Mesodermal cell (in vitro differentiated cells): ENCODE results near the gene SRMS.

Source experiments
- H3K27ac ChIP-seq: 2 replicates; pipeline ENCODE4 v1.7.0; 2013; ENCODE audit warnings: mild to moderate bottlenecking, low read depth, low read length, moderate library complexity; ENCODE audit not compliant: severe bottlenecking
- H3K36me3 ChIP-seq: 2 replicates; pipeline ENCODE4 v1.7.1; 2013; ENCODE audit warnings: mild to moderate bottlenecking, low read length, moderate library complexity; ENCODE audit not compliant: control insufficient read depth, insufficient read depth
- H3K4me1 ChIP-seq: one replicate; pipeline ENCODE4 v1.7.1; 2013; ENCODE audit warnings: mild to moderate bottlenecking, low read length; ENCODE audit not compliant: insufficient read depth, control insufficient read depth, poor library complexity, severe bottlenecking
- H3K4me3 ChIP-seq: 2 replicates; pipeline ENCODE4 v1.7.0; 2013; ENCODE audit warnings: low read length, control low read depth, mild to moderate bottlenecking; ENCODE audit not compliant: insufficient read depth, poor library complexity, severe bottlenecking; ENCODE audit errors: extremely low read depth
- H3K9me3 ChIP-seq: 2 replicates; pipeline ENCODE4 v1.7.1; 2013; ENCODE audit warnings: mild to moderate bottlenecking, low read length, moderate library complexity; ENCODE audit not compliant: control insufficient read depth
- WGBS, 2 experiments: methylation state at CpG; one replicate each; pipeline ENCODE4 v1.1.5; 2013; ENCODE audit warnings: missing lambda C conversion rate in 2 of 2; ENCODE audit not compliant: insufficient coverage in 2 of 2; 5-methylcytosine and 5-hydroxymethylcytosine counted together

SRMS gene

DNA sequence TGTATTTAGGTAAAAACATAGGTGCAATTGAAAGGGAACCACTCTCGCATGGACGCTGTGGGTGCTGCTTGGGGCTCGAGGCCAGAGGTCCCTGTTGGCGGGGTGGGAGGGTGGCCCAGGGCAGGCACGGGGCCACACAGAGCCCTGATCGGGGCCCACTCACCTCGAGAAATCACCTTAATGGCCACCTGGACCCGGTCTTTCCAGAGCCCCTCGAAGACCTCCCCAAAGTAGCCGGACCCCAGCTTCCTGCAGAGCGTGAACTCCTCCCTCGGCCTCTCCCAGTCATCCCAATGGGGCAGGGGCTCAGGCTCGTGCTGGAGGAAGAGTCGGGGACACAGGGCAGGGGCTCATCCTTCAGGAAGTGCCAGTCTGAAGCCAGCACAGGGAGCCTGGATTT, 14.2 kb downstream of the SRMS start:
- H3K36me3 ChIP-seq: no peaks in the 10 kb centered on the region
- H3K4me1 ChIP-seq: peaks cover 2% of the 10 kb centered on the region
- H3K9me3 ChIP-seq: no peaks in the 10 kb centered on the region
- no peak overlapping the region for H3K4me3 ChIP-seq
- 87 to 88% methylated on average over 11 to 14 of the region's 14 CpGs for WGBS, 2 experiments
- H3K27ac ChIP-seq: no peak overlapping the region

DNA sequence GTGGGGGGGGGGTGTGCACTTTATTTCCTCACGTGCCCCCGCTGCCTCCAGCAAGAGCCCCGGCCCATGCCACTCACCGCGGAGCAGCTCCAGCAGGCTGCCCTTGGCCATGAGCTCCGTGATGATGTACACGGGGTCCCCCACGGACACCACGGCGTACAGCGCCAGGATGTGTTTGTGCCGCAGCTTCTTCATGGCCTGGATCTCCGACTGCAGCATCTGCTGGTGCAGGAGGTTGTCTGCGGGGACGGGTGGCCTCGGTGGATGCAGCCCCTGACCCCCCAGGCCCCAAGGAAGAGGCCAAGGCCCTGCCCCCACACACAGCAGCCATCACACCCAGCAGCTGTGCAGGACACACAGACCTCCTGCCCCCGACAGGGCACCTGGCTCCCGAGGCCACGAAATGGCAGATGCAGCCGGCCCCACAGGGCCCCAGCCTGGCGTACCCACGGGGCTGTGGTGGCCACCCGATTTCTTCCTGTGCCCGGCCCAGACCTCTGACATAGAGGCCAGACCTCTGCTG, 15.0 kb downstream of the SRMS start:
- Histone ChIP-seq H3K36me3 (no peaks in the 10 kb centered on the region), H3K9me3 (no peaks in the 10 kb centered on the region), H3K4me3 (no peak overlapping the region), H3K4me1 (no peaks in the 10 kb centered on the region), H3K27ac (no peak overlapping the region)
- WGBS, 2 experiments: 96 to 97% methylated on average over 20 to 21 of the region's 24 CpGs

DNA sequence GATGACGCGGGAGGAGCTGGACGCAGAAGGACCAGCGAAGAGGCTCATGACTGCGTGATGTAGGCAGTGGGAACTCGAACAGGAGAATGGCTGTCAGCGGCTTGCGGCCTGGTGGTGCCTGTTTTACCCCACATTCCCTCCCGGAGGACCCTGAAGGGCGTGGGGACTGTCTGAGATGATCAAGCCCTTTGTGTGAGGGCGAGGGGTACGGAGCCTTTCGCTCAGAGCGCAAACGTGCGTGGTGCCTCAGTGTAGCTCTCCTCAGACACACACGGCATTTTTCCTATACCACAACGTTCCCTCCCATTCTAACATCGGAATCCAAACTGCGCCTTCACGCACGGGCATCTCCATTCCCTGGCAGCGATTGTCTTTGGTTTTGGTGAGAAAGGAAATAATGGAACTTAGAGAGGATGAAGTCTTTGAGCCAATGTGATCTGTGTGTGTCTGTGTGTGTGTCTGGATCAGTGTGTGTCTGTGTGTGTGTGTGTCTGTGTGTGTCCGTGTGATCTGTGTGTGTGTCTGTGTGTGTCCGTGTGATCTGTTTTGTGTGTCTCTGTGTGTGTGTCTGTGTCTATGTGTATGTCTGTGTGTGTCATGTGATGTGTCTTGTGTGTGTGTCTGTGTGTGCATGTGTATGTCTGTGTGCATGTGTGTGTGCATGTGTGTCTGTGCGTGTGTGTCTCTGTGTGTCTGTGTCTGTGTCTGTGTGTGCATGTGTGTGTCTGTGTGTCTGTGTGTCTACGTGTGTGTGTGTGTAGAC, 15.7 kb downstream of the SRMS start:
- no peak overlapping the region for H3K27ac ChIP-seq
- no peak overlapping the region for H3K4me3 ChIP-seq
- no peaks in the 10 kb centered on the region for H3K36me3 ChIP-seq
- no peaks in the 10 kb centered on the region for H3K4me1 ChIP-seq
- 92% methylated on average over 17 to 19 of the region's 27 CpGs for WGBS, 2 experiments
- no peaks in the 10 kb centered on the region for H3K9me3 ChIP-seq

DNA sequence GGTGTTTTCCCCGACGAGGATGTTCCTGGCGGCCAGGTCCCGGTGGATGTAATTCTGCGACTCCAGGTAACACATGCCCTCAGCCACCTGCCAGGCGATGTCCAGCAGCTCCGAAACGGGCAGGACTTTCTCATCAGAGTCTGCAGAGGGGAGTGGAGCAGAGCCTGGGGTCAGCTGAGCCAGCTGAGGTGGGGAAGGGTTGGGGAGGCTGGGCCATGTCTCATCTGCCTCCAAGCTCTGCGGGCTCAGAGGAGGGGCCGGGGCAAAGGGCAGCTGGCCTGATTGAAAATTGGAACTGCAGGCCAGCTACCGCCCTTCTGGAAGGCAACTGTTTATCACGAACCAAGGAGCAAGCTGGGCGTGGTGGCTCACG, 16.8 kb downstream of the SRMS start:
- no peaks in the 10 kb centered on the region for H3K36me3 ChIP-seq
- H3K4me1 ChIP-seq: no peaks in the 10 kb centered on the region
- 91 to 95% methylated on average over 14 of the region's 14 CpGs for WGBS, 2 experiments
- no peaks in the 10 kb centered on the region for H3K9me3 ChIP-seq
- H3K27ac ChIP-seq: no peak overlapping the region
- H3K4me3 ChIP-seq: no peak overlapping the region

DNA sequence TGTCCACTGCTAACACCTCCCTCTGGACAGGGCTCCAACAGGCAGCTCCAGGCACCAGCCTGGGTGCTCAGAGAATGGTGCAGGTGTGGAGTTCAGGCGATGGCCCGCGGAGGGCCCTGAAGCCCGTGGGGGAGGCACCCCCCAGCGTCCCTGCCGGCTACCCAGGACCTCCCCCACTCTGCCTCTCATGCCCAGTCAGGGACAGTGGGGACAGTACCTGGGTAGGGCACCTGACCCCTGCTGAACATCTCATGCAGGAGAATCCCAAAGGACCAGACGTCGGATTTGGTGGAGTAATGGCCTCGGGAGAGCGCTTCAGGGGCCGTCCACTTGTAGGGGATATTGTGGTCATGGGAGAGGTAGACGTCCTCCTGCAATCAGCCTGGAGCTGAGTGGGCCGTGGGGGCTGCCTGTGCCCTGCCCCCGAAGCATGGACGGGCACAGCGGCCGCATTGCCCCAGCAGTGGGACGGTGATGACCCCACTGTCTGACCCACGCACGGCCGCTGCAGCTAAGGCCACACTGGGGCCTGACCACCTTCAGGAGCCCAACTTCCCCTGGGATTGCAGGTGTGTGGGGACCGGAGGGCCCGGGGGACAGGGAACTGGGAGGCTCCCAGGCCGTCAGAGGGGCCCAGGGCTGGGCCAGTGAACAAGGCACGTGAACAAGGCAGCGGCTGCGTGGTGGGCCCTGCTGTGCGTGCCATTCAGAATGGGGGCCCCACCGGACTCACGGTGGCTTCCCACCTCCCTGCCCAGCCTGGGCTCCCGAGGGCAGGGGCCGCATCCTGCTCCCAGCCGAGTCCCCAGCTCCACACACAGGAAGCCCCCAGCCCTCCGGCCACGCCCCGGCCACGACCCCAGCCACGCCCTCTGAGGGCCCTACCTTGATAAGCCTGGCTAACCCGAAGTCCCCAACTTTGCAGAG, 17.4 kb downstream of the SRMS start:
- WGBS, 2 experiments: 89 to 94% methylated on average over 25 to 38 of the region's 39 CpGs
- Histone ChIP-seq H3K4me1 (no peaks in the 10 kb centered on the region), H3K36me3 (no peaks in the 10 kb centered on the region), H3K4me3 (no peak overlapping the region), H3K27ac (no peak overlapping the region), H3K9me3 (no peaks in the 10 kb centered on the region)

DNA sequence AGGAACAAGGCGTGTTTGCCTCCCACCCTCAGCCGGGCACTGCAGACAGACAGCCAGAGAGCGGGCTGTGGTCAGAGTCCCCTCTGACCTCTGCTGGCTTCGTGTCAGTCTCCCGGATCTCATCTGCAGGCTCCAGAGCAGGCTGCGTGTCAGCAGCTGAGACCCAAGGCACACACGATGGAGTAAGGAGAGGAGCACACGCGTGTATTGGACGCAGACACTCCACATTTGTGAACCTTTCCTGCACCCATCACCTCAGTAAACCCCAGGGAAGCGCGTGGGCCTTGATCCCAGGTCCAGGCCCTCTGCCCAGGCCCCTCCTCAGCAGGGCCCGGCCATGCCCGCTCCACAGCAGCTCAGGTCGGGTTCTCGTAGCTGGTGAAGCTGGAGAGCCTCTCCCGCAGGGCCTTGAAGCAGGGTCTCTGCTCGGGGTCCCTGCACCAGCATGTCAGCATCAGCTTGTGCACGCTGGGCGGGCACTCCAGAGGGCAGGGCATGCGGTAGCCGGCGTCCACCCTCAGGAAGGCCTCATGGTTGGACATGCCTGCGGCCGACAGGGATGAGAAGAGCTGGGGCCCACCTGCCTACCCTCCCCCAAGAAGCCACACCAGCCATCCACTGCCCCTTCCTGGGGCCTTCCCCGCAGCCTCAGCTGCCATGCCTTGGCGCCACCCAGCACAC, 18.2 kb downstream of the SRMS start:
- H3K9me3 ChIP-seq: no peaks in the 10 kb centered on the region
- no peak overlapping the region for H3K4me3 ChIP-seq
- no peaks in the 10 kb centered on the region for H3K36me3 ChIP-seq
- WGBS, 2 experiments: 91 to 93% methylated on average over 25 to 26 of the region's 27 CpGs
- H3K4me1 ChIP-seq: no peaks in the 10 kb centered on the region
- H3K27ac ChIP-seq: no peak overlapping the region

DNA sequence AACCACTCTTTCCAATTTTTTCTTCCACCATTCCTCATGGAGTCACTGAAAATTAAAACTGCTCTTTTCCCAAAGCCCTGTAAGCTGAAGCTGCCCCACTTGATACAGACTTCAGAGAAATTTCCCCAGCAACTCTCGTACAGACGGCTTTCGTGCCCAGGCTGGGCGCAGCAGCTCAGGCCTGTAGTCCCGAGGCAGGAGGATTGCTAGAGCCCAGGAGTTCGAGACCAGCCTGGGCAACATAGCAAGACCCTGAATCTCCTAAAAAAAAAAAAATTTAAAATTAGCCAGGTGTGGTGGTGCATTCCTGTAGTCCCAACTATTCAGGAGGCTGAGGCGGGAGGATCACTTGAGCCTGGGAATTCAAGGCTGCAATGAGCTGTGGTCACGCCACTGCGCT, 20.4 kb downstream of the SRMS start:
- H3K9me3 ChIP-seq: peaks cover 14% of the 10 kb centered on the region
- no peaks in the 10 kb centered on the region for H3K4me1 ChIP-seq
- 92 to 96% methylated on average over 6 to 7 of the region's 9 CpGs for WGBS, 2 experiments
- H3K27ac ChIP-seq: no peak overlapping the region
- peaks cover 18% of the 10 kb centered on the region for H3K36me3 ChIP-seq
- H3K4me3 ChIP-seq: no peak overlapping the region

DNA sequence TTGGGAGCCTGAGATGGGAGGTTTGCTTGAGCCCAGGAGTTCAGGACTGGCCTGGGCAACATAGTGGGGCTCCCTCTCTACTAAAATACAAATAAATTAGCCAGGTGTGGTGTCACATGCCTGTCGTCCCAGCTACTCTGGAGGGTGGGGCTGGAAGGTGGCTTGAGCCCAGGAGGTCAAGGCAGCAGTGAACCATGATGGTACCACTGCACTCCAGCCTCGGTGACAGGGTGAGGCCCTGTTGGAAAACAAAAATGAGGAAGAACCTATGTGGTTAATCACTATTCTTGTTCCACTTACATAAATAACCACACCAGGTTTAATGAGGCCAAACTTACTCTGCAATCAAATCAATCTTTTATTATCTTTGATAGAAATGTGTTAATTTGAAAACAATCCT, 21.6 kb downstream of the SRMS start:
- Histone ChIP-seq H3K4me1 (no peaks in the 10 kb centered on the region), H3K9me3 (peaks cover 16% of the 10 kb centered on the region), H3K4me3 (no peak overlapping the region), H3K36me3 (peaks cover 26% of the 10 kb centered on the region), H3K27ac (no peak overlapping the region)
- WGBS, 2 experiments: 14 to 40% methylated on average over 1 of the region's 2 CpGs

DNA sequence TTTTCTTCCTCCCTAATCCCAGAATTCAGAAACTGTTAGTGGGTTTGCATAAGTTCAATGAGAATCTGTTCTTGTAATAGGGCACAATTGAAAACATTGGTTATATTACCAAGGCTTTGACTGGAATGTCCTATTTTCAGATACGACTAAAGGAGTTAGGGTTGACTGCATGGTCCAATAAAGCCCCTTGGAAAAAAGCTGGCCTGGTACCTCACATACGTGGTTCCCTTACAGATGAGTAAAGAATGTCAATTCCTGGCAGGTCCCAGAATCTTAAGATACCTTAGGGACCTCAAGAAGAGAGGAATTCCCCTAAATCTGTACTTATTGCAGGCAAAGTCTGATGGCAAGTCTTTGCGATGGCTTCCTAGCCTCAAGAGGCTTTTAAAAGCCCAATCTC, 22.4 kb downstream of the SRMS start:
- Histone ChIP-seq H3K36me3 (peaks cover 26% of the 10 kb centered on the region), H3K9me3 (peaks cover 16% of the 10 kb centered on the region), H3K4me3 (no peak overlapping the region), H3K27ac (no peak overlapping the region), H3K4me1 (no peaks in the 10 kb centered on the region)
- 81 to 82% methylated on average over 3 of the region's 3 CpGs for WGBS, 2 experiments

DNA sequence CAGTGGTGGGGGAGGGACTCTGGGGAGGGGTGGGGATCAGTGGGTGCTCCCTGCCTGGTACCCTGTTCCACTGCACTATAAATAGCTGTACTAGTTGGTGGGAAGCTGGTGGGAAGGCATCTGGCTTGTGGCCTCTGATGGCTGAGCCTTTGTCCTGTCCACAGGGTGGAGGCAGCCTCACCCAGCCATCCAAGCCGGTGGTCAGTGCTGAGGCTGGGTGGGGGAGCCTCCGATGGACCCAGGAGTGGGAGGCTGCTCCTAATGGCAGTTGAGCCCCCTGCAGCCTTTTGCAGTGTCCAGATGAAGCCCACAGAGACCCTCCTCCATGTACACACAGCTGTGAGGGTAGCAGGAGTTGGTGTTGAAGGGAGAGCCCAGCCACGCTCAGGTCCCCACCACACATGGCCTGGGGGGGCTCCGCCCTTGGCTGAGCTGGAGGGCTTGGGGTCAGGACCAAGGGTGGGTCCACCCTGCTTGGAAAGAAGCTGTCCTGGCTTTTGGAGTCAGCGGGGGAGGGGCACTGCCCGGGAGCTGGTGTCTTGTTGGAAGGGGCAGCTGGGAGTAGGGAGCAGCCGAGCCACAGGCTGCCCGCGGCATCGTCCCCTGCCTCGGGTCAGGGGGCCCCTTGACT, 24.5 kb downstream of the SRMS start:
- Histone ChIP-seq H3K27ac (no peak overlapping the region), H3K9me3 (peaks cover 16% of the 10 kb centered on the region), H3K36me3 (peaks cover 26% of the 10 kb centered on the region), H3K4me3 (no peak overlapping the region), H3K4me1 (no peaks in the 10 kb centered on the region)
- 92 to 97% methylated on average over 5 to 10 of the region's 11 CpGs for WGBS, 2 experiments
